HG03060 (cell line): ENCODE measurements around the gene FGFR3.

ENCODE experiments used
- ATAC-seq: cut with Tn5 transposase; IDR thresholded peaks from one replicate; pipeline ENCODE4 v1.9.1; 2021; ENCODE audit warnings: low read depth, moderate number of reproducible peaks; ENCODE audit not compliant: unreplicated experiment

Gene FGFR3

DNA sequence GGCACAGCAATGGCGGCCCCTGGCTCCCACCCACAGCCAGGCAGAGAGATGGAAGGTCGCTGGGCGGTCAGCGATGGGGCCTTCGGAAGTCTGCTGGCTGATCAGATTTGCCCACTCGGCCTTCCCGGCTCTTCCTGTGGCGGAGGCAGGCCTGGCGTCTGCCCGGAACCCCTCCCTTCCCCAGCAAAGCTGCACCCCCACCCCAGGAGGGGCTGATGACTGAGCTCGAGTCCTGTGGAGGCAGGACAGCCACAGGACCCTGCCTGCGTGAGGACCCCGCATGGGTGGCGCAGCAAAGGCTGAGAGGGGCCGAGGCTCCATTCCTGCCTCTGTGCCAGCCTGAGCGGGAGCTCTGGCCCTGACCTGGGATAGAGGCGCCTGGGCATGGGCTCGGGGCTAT is 37.0 kb upstream of the FGFR3 start:
- no peak for ATAC-seq

DNA sequence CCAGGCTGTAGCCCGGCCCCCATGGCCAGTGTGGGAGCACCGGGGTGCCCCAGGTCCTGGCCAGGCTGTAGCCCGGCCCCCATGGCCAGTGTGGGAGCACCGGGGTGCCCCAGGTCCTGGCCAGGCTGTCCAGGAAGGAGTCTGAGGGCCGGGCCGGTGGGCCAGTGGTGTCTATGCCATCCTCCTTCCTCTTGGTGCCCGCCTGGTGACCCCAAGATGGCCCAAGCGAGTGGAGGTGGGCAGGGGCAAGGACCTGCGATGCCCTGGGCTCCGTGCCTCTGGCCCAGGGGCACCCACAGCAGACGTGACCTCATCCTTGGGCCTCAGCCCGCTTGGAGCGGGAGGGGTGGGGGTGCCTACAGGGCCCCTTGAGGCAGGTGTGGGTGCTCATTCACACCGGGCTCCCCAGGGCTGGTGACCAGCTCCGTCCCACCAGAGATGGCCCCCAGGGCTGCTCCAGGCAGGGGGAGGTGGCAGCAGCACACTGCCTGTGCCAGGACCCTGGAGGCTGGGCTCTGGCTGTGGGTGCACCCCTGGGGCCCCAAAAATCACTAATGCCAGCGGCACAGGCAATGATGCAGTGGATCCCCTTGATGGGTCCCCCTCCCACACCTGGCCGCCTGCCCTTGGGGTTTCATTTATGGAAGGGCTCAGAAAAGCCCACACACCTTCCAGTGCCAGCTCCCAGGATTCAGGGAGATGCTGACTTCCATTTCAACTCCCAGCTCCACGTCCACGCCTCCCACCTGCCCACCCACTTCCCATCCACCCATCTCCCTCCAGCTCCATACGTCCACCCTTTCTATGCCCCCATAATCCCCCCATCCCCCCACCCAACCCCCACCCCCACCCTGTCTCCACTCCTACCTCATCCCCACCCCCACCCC is 36.0 kb upstream of the FGFR3 start:
- ATAC-seq: no peak

DNA sequence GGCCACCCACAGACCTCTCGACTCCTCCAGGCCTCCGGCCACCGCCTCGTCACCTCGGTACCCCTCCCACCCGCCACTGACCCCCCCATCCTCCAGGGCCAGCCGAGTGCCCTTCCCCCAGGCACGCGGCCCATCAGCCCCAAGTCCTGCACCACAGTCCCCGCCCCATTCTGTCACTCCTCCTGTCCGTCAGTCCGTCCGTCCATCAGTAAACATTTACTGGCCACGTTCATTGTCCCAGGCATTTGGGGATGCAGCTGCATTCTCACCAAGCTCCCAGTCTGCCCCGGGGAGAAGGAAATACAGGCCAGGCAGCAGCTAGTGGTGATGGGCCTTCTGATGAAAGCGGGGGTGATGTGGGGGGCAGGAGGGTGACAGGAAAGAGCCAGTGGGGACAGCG is 35.3 kb upstream of the FGFR3 start:
- ATAC-seq: no peak

DNA sequence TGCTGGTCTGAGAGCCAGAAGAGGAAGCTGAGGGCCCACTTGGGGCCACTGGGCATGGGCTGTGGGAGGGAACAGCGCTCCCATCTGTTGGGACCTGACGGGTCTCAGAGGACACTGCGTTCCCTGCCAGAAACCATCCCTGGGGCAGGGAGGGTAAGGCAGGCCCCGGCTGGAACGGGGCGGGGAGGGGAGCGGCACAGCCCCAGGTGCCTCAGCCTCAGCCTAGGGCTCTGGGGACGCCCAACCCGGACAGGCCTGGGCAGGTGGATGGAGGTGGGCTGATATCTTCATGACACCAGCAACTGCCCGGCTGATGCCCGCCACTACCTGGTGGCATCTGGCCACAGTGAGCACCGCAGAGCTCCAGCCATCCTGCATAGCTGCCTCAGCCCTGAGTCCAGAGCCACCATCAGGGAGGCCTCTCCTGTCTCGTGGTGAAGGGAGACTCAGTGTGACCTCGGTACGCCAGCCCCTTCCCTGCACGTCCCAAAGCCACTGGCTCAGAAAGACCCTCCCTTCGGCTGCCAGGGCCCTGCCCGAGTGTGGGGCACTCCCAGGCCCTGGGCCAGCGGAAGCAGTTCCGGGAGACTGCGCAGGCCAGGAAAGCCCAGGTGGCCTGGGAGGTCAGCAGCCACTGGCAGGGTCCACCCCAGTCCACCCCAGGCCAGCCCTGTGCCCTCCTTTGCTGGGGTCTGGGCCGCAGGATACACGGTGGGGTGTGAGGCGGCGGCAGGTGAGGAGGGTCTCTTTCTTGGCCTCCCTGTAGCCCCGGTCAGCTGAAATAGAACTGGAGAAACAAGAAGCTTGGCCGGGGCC is 34.6 kb upstream of the FGFR3 start:
- no peak for ATAC-seq

DNA sequence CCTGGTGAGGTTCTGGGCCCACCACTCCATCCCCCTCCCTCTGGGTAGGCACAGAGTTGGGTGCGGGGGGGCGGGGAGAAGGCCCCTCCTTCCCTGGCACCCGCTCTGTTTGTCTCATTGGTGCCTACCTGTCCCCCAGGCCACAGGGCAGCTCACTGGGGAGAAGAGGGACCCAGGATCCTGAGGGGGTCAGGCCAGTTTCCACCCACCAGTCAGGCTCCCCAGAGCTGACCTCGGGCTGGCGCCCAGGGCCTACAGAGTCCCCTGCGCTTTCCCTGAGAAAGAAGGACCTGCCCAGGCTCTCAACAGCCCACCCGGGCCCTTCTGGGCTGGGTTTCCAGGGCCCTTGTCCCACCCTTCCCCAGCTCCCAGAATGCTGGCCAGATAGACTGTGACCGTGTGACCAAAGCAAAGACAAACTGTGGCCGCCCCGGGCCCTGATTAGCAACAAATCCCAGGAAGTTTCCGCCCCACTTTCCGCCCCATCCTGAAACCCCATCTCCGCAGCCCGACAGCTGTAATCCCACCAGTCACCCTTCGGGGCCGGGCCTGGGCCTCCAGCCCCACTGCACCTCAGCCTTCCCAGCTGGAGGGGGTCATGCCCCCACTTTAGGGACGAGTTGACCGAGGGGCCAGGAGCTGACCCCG is 33.8 kb upstream of the FGFR3 start:
- ATAC-seq: no peak

DNA sequence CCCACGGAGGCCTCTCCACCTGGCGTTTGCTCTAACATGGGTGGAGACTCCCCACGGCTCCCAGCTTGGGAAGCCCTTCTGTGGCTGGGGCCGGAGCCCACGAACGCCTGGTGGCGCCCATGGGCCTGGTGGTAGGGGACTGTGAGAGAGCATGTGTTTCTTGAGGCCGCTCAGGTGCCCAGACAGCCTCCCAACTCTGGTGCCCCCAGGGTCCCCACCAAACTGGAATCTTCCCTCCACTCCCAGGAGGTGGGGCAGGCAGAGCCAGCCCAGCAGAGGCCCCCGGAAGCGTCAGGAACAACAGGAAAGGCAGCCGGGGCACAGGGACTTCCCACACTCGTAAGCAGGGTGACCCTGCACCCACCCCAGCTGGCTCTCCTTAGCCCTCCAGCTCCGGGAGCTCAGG is 33.3 kb upstream of the FGFR3 start:
- no peak for ATAC-seq

DNA sequence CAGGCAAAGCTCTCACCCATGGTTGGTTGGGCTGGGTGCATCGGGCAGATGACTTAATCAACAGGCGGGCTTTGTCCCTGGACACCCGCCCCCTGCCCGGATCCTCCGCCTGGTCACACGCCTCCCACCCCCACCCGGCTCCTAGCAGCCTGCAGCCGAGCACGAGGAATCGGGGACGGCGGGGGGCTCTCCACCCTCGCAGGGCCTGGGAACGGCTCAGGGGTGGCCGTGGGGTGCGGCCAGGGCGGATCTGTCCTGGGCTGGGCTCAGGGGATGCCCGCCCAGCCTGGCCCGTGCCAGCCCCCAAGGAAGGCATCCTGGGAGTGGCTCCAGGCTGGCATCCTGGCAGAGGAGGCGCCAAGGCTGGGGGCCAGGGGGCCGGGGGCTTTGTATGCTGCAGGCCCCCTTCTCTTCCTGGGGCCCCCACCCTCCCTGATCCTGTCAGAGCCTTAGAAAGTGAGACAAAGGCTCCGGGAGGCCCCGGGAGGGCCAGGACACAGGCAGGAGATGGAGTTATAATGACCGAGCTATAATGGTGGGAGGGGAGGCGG is 32.5 kb upstream of the FGFR3 start:
- no peak for ATAC-seq

DNA sequence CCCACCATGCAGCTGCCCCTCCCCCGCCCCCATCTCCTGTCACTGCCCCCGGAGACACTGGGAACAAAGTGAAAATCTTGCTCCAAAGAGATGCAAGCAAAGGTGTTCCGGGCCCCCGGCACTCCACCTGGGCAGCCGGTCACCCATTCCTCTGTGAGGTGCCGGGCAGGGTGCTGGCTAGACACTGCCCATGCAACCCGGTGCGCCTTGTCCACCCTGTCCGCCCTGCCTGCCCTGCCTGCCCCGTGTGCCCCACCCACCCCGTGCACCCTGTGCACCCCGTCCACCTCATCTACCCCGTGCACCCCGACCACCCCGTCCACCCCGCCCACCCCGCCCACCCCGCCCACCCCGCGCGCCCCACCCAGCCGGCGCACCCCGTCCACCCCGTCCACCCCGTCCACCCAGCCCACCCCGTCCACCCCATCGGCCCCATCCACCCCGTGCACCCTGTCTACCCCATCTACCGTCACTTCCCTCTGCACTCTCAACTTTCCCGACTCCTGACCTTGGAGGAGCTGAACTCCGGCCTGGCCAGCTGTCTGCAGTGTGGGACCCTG is 31.9 kb upstream of the FGFR3 start:
- no peak for ATAC-seq

DNA sequence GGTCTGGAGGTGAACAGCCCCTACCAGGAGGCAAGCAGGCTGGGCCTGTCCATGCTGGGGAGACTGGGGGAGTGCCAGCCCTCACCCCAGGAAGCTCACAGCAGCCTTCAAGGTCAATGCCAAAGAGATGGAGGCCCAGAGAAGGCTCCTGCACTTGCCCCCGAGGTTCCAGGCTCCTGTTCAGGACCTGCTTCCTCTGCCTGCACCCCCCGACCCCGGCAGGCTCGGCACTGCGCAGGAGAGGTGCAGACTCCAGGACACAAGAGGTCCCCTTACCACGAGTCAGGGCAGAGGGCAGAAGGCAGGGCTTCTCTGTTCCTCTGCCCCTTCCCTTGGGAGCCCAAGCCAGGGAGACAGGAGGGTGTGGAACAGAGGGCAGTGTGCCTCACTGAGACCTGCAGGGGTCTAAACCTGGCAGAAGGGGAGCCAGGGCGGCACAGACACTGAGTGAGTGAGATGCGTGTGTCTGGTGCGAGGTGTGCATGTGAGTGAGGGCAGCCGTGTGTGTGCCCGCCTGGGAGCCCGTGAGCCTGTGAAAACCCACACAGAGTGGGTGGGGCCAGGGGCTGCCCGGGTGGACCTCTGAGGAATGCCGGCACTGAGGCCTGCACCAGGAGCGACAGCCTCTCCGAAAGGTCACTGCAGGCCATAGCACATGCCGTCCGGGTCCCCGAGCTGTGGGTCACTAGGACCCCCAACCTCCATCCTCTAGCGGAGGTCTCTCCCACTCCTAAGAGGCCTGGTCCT is 30.7 kb upstream of the FGFR3 start:
- no peak for ATAC-seq

DNA sequence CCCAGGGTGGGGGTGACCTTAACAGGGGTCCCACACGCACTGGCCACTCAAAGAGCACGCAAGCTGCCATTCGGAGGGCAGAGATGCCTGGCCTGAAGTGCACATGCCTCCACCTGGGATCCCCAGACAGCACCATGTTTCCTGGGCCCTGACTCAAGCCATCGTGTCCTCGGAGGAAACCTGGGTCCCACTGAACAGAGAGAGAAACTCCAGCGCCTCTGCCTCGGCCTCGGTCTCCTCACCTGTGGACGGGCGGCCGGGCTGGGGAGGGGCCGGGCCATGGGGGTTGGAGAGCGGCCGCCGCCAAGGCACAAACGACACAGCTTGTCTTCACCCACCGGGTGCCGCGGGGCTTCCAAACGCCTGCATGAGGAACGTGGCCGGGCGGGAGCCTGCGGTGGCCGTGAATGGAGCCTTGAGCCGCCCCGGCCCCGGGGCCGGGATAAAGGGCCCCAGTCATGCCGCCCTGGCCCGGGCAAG is 30.0 kb upstream of the FGFR3 start:
- ATAC-seq: no peak

DNA sequence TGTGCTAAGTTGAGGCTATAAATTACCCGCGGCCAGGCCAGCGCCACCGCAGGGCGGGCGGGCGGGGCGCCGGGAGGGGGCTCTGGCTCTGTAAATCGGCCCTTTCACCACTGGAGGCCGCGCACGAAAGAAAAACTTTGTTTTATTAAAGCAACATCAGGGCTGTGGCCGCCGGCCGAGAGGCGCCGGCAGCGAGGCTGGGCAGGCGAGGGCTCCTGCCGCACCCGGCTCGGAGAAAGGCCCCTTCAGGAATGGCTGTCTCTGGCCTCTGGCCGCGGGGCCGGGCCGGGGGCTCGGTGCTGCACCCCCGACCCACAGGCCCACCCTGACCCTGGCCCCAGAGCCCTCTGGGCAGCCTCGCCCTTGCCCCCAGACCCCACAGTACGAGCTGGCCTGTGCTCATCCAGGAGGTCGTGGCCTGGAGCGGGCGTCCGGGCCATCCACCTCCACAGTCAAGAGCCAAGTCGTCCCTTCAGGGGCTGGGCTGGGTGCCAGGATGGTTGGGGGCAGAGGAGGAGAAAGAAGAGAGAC is 29.5 kb upstream of the FGFR3 start:
- ATAC-seq: no peak

DNA sequence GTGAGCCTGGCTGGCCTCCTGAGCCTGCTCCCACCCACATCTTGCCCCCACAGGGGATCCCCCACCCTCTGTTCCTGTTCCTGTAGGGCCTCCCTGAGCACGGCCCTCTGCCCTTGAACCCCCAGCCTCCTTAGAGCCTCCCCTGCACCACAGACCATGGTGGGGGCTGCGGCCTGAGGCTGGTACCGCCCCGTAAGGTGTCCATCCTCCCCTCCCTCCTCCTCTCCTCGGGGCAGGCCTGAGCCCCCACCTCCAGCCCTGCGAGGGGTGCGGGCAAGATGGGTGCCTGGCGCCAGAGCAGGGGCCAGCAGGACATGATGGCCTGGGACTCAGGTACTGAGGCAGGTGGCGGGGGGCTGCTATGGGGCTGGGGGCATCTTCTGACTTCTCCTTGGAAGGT is 28.4 kb upstream of the FGFR3 start:
- ATAC-seq: no peak

DNA sequence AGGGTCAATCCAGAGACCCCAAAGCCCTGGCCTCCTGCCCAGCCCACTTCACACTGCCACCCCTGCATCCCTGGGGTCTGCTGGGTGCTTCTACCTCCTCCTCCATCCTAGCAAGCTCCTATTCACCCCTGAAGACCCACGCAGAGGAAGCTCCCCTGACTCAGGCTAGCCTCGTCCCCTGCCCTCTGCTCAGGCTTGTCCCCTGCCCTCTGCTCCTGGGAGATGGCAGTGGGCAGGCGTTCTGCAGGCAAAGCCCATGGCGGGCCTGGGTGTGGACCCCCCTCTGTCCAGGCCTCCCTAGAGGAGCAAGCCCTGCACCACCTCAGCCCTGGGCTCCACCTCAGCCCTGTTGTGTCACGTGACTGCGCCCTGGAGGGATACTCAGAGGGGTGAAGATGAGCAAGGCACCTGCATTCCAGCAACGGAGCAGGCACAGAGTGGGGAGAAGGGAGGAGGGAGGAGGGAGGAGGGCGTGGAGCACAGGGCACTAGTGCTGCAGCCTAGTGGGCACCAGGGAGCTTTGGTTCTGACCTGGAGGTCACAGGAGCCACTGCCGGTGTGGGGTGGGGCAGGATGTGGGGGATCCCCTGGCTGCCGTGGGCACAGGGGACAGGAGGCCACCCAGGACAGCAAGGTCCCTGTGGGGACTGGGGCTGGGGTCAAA is 27.6 kb upstream of the FGFR3 start:
- ATAC-seq: no peak

DNA sequence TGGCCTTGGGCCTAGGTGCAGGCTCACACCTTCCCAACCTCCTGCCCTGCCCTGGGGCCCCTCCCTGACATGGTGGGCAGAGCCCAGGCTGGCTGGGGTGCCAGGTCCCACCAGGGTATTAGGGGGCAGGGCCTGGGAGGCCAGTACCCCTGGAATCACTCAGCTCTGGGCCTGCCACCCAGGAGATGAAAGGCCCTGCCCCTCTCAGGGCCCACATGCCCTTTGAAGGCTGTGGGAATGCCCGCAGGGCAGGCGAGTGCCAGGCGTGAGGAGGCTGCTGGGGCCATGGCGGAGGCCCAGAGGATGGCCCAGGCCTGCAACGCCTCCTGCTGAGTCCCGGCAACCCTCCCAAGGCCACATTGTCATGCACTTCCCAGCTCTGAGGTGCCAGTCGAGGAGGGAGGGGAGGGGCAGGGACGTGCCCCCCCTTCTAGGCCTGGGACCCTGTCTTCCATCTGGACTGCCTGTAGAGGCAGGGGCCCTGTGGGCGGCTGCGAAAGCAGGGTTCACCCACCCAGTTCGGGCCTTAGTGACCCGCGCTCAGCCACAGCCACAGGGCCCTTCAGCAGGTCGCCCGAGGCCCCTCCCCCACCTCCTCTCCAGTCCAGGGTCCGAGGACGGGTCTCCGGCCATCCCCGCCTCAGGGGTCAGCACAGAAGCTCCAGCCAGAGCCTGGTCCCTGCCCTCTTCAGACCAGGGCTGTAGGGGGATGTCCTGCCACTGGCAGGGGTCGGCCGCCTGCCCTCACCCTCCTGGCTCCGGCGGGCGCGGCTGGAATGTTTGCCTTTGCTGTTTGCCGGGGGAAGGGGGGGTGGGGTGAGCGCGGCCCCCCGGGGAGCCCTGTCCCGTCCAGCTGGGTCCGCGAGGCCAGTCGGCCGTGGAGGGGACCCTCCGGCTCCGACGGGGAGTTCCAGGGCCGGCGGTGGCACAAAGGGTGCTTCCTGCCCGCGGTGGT is 26.7 kb upstream of the FGFR3 start:
- no peak for ATAC-seq

DNA sequence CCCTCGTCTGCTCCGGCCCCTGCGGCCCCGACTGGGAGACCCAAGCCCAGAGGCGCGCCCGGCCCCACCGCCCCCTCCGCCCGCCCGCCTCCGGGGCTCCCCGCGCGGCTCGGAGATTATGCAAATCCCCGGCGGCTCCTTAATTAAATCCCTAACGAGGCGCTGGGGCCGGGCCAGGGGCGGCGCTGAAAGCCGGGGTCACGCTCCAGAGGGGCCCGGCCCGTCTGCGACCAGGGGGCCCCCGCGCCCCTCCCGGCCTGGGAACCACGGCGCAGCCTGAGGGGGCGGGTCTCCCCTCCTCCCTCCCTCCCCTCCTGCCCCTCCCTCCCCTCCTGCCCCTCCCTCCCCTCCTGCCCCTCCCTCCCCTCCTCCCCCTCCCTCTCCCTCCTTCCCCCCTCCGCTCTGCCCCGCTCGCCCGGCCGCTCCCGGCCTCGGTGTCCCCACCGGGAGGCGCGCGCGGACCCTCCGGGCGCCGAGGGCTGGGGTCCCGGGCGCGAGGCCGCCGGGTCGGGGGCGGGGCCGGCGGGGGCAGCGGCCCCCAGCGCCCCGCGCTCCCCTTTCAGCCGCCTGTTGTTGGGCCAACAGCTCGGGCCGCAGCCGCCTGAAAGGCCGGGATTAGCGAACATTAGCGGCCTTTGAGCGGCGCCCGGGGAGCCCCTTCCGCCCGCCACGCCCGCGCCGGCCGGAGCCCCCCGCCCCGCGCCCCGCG is 25.9 kb upstream of the FGFR3 start:
- no peak for ATAC-seq

DNA sequence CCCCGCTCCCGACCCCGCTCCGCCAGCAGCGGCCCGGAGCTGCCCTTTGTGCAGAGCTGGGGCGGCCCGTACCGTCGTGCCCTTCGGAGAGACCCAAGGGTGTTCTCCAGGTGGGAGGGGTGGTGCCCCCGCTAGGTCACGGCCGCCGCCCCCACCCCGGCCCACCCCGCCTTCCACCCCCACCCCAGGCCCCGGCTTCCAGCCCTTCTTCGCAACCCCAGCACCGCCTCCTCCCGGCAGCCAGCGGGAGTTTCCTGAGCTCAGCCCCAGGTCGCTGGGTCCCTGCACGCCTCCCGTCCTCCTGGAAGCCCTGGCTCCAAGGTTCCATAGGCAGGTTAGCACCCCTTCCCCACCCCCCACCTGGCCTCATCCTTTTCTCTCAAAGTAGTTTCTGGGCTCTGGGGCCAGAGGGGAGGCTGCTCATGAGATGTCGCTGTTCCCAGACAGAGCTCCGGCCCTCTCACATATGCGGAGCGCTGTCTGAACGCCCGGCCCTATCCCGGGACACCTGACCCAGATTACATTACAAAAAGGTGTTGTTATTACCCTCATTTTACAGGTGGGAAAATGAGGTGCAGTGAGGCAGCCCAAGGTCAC is 25.2 kb upstream of the FGFR3 start:
- no peak for ATAC-seq
